HPDE6-E6E7 (cell line): ENCODE data around the gene ANKRD6.

Experiments
- DNase-seq: peaks from one replicate; pipeline ENCODE4 v3.0.0; 2011; ENCODE audit warnings: missing footprints; ENCODE audit errors: extremely low spot score

Gene ANKRD6

GRCh38 chr6:89657445-89658158 is 224.7 kb downstream of the ANKRD6 start:
- no peak for DNase-seq

DNA sequence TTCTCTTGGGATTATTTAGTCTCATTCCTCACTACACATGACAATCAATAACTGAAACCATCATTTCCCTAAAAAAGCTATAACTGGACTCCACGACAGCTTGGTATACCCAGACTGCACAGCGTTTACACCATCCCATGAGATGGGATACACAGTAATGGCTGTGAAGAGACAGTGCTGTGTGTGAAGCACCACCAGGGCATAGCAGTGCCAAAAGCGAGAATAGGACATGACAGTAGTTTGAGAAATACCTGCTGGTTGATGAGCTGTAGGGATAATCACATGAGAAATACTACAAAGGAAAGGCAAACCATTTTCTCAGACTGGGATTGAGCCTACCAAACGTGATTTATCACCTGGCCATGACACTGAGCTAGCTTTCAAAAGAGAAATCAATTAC is 228.0 kb downstream of the ANKRD6 start:
- no peak for DNase-seq

DNA sequence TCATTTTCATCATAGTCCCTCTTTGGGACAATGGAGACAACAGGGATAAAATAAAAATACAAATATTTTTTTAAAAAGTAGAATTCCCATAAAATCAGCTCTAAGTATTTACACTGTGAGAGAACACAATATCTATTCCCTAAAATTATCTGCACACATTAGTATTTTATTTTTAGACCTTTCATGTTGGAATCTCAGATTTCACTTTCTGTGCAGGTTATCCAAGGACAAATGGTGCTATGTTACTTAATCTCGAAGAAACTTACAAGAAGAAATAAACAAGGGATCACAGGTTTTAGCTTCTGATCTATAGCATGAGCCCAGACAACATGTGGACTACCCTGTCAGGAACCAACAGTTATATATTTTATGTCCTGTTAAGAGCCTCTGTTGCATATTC is 228.6 kb downstream of the ANKRD6 start:
- DNase-seq: no peak

GRCh38 chr6:89662659-89663223 is 229.8 kb downstream of the ANKRD6 start:
- DNase-seq: no peak

DNA sequence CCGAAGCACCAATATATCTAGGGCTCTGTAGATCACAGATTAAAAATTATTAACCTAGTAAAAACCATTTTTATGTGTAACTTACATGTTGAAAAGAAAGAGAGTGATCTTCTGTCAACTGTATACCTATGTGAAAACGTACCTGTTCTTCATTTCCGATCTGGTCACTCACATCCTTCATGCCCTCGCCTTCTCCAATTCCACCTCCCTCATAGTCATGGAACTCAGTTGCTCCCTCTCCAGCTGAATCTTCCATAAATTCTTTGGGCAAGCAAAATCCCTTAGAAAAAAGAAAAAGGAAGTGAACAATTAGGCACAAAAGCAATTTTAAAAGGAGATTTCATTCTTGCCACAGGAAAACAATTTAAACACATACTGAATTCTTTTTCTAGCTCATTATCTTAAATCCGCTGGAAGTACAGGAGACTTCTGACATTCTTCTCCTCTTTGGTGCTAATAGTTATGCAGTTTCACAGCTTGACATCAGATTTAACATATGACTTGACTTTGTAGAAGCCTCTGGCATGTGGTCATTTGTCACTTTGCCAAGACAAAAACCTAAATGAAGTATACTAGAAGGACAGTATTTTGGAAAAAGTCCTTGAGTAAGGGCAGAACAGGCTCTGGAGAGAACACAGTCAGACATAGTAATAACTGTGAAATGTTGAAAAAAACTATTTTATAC is 235.1 kb downstream of the ANKRD6 start:
- no peak for DNase-seq

DNA sequence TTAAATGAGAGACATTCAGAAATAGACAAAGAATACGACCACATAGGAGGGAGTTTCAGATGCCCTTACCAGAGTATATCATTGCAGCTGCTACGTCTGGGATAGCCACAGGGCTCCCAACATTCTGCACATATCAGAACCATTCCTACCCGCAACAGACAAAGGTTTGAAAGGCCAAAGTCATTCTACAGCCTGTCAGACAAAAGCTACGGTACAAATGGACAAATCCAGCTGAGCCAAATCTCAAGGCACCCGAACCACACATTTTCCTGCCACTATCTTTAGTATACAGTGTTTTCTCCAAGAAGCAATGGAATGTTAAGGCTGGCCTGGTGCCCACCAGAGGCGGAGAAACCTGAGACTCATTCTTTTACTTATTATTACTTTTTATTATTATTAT is 236.1 kb downstream of the ANKRD6 start:
- no peak for DNase-seq

DNA sequence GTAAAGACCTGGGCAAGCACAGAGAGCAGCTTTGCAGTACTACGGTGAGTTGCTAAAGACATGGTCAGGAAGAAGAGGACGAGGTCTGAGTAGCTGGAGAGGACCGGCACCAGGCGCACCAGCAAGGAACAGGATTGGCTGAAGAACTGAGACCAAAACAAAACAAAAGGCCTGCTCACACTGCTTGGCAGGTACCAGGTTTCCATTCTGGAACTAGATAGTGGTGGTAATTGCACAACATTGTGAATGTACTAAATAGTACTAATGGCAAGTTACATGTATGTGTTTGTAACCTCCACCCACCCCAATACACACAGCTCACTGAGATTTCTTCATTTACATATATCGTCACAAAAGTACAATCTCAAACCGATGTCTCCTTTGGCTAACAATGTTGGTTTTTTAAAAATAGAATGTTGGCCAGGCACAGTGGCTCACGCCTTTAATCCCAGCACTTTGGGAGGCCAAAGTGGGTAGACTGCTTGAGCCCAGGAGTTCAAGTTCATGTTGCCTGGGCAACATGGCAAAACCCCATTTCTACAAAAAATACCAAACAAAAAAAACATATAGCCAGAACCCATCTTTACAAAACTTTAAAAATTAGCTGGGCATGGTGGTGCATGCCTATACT is 238.1 kb downstream of the ANKRD6 start:
- no peak for DNase-seq

GRCh38 chr6:89675949-89676748 is 243.2 kb downstream of the ANKRD6 start:
- no peak for DNase-seq

DNA sequence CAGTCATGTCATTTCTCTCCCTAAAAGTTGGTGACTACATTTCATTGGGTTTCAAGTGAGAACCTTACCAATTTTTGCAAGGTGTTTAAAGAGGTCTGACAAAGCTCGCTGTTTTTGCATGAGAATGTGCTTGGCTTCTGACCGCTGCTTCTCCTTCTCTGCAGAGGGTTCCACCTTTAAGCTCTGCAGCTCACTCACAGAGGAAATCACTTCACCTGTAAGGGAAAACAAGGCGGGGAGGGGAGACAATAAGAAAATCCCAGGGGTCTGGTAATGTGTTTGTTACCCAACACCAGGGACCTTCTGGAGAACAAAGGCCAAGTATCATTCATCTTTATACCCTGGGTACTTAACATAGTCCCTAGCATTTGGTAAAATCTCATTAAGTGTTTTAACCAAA is 245.6 kb downstream of the ANKRD6 start:
- DNase-seq: no peak

DNA sequence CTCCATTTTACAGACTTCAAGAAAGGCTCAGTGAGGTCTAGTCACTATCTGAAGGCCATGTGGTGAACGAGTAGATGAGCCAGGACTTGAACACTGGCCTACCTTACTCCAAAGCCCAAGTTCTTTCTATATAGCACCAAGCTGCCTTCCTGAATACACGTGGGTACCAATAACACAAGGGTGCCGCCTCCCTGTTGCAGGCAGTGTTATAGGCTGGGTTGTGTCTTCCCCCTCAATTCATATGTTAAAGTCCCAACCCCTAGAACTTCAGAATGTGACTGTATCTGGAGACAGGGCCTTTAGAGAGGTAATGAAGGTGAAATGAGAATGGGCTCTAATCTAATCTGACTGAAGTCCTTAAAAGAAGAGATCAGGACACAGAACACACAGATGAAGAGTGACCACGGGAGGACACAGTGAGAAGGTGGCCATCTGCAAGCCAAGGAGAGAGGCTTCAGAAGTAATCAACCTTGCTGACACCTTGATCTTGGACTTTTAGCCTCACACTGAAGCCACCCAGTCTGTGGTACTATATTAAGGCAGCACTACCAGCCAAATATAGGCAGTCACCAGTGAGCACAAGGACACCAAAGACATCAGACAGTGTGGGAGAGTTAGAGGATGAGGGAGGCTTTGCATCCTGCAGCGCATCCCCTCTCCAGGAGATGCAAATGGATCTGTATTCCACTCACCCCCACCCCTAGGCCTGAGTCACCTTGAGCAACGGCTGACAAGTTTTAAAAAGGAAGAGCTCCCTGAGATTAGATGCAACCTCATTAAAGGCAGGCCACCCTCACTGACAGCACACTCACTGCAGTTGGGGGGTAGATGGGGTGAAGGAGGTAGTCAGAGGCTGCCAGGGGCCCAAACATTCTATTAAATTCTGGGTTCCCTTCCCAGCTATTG is 246.5 kb downstream of the ANKRD6 start:
- DNase-seq: no peak

DNA sequence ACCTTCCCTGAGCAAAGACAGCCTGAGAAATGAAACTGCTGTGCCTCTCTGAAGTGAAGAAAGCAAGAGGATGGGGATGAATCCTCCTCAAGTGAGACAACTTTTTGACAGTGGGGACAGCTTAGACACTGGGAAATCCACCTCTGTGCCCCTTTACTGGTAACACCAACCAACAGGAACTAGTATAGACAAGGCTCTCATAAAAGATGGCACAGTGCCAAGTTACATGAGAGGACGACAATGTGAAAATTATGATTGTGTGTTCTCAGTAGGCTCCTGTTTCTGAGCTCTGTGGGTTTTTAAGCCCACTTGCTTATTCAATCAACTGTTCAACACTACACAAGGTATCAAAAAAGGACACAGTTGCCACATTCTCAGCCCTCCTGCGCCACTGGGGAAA is 247.2 kb downstream of the ANKRD6 start:
- DNase-seq: no peak

DNA sequence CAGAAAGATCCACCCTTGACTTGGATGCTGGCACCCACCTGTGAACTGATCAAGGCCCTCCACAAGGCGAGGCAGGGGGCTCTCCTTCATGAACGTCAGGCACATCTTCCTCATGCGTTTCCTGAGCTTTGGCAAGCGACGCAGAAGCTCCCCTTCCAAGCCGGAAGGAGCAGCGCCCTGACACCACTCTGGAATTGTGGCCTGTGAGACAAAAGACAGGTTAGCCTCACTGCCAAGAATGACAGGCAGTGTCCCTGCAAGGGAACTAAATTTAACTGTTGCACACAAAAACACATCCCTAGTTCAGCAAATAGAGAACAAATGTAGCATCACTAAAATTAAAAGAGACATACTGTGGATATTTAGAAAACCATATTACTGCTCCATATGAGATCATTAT is 247.6 kb downstream of the ANKRD6 start:
- DNase-seq: no peak

- no peak for DNase-seq
Observed at GRCh38 chr6:89681983-89682564, 249.1 kb downstream of the ANKRD6 start.

DNA sequence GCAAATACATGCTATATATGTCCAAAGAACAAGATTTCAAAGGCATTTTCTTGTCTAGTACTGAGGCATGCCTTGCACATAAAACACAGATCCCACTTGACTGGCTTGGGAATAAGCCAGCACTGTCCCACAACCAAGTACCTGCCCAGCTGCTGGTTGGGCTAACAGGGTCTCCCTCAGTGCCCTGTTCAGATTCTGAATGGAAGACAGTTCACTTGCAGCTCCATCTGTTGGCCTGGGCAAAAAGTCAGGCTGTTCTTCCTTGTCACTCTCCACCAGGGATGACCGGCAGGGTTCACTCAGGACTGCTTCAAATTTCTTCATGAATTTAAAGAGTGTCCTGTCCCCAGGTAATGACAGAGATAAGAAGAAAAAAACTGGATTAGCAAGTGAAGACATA is 250.0 kb downstream of the ANKRD6 start:
- DNase-seq: no peak
